Right renal pelvis (tissue), 4 donors: ENCODE data around the gene KIF21B. TPM values are rescaled to one million over a fixed set of nuclear protein-coding genes. Genes with fewer than 3 reads are reported as not detected.

ENCODE experiments used
- polyA plus RNA-seq, 4 donors: library from polyadenylated mRNA; unstranded; fragments of 120-200 nt; gene quantifications; one replicate each; pipeline ENCODE4 v1.2.1, GENCODE V29; 2013; ENCODE audit not compliant: insufficient read length in 4 of 4

The KIF21B gene
- polyA plus RNA-seq, 4 donors, result 2.2 to 3.0 (median 2.4) TPM

Other genes with a start within 250 kb of the KIF21B start
- gene GPR25, start 150.7 kb downstream of the KIF21B start, polyA plus RNA-seq, result not detected
- 10 to 100 TPM; 36.0 to 41.8 (median 38.6) TPM for gene INAVA, start 128.8 kb downstream of the KIF21B start, polyA plus RNA-seq
- under 1 TPM; 0.37 to 0.51 (median 0.45) TPM for gene CACNA1S, start 88.7 kb upstream of the KIF21B start, polyA plus RNA-seq
- under 1 TPM in 2 of 4 donors, not detected in 2; 0.07 to 0.31 TPM for gene ASCL5, start 103.5 kb upstream of the KIF21B start, polyA plus RNA-seq
- 100 to 1,000 TPM; 144 to 179 (median 151) TPM for gene TMEM9, start 130.8 kb upstream of the KIF21B start, polyA plus RNA-seq
- under 1 TPM; 0.31 to 0.87 (median 0.52) TPM for gene IGFN1, start 167.1 kb upstream of the KIF21B start, polyA plus RNA-seq